Skin of body (tissue), 2 donors: ENCODE measurements around the gene ADAD2. TPM values are rescaled to one million over a fixed set of nuclear protein-coding genes. Genes with fewer than 3 reads are reported as not detected.

ENCODE experiments used
- DNase-seq: peaks from one replicate; lab custom pipeline; 2025; lab: John Stamatoyannopoulos, UW
- total RNA-seq: library from RNA; depleted of rRNA; stranded (reverse); fragments of >200 nt; gene quantifications from one replicate; pipeline ENCODE4 v1.2.3, GENCODE V29; 2014

ADAD2 gene
- total RNA-seq, 1 donor from 2014 or later, result 0.39 TPM

DNA sequence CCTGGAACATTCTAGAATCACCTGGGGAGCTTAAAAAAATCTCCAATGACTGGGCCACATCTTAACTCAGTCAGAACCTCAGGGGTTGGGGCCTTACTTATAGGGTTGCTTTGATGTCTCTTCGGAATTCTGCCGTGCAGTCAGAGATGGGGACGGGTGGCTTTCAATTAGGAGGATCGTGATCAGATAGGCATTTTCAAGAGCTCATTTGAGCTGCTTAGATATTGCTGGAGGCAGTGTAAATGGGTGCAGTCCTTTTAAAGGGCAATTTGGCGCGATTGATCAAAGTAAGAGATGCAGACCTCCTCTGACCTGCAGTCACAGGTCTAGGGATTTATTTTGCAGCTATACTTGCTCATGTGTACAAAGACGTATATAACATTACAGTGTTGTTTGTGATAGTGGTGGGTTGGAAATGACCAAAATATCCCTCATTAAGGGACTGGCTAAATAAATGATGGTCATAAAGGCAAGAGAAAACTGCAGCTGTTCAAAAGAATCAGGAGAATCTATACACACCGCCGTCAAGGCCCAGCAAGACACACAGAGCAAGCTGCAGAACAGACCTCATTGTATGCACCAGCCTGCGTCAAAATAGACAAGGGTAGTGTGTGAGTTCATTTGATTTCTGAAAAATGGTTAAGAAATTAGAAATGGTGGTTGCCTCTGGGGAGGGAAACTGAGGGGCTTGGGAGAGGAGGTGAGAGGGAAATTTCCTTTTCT, 55.2 kb downstream of the ADAD2 start:
- no peak for DNase-seq

DNA sequence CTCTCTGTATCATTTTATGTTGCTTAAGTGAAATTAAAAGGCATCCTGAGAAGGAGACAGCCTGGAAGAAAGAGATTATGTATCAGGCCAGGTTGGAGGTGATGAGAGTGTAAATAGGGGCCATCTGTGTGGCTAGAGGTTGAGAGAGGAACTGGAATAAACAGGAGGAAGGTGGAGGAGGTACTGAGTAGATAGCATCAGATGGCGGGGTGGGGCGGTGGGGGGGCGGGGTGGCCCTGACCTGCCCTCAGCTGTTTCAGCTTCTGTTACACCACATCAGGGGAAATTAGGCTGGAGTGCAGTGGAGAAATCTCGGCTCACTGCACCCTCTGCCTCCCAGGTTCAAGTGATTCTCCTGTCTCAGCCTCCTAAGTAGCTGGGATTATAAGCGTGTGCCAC, 55.7 kb downstream of the ADAD2 start:
- no peak for DNase-seq

Other genes with a start within 250 kb of the ADAD2 start
- 0.30 TPM for gene OSGIN1, start 237.9 kb upstream of the ADAD2 start, total RNA-seq
- 0.39 TPM for gene NECAB2, start 222.9 kb upstream of the ADAD2 start, total RNA-seq
- gene SLC38A8, start 148.4 kb upstream of the ADAD2 start, total RNA-seq, result not detected
- gene MBTPS1, start 74.2 kb upstream of the ADAD2 start, total RNA-seq, result 66.1 TPM
- 22.1 TPM for gene HSDL1, start 46.0 kb upstream of the ADAD2 start, total RNA-seq
- gene DNAAF1, start 45.8 kb upstream of the ADAD2 start, total RNA-seq, result not detected
- gene TAF1C, start 4.1 kb upstream of the ADAD2 start, total RNA-seq, result 22.8 TPM
- gene KCNG4, start 48.9 kb downstream of the ADAD2 start, total RNA-seq, result not detected
- 5.8 TPM for gene WFDC1, start 103.7 kb downstream of the ADAD2 start, total RNA-seq
- gene ATP2C2, start 177.4 kb downstream of the ADAD2 start, total RNA-seq, result 25.9 TPM